DLD1 (cell line): Measurements from ENCODE around the gene TBCK.
"Not testable (repeated sequence)": the region's sequence is repeated elsewhere in the genome, so short reads cannot be mapped to it uniquely, and the experiment has no call there.

Experiments
- in situ Hi-C: cut with HindIII; loops from 2 replicates; pipeline ENCODE4 v1.10.0; 2017; ENCODE audit warnings: low sequenced_read_pairs

TBCK gene

GRCh38 chr4:106238820-106239420 is 77.1 kb downstream of the TBCK start:
- in situ Hi-C loops = no loop called here

GRCh38 chr4:106231931-106232330 is 84.1 kb downstream of the TBCK start:
- in situ Hi-C loops = no loop called here

GRCh38 chr4:106222548-106222947 is 93.5 kb downstream of the TBCK start:
- in situ Hi-C loops = no loop called here

- in situ Hi-C loops = not testable (repeated sequence)
These were observed 102.7 kb downstream of the TBCK start for GRCh38 chr4:106213291-106213690.

GRCh38 chr4:106210021-106210420 is 106.0 kb downstream of the TBCK start:
- in situ Hi-C loops = no loop called here

GRCh38 chr4:106208481-106209460 is 107.2 kb downstream of the TBCK start:
- in situ Hi-C loops = no loop called here

- in situ Hi-C loops = no loop called here
These were observed 114.6 kb downstream of the TBCK start for GRCh38 chr4:106201373-106201772.

- in situ Hi-C loops = no loop called here
These were observed 120.5 kb downstream of the TBCK start for GRCh38 chr4:106195435-106195950.

GRCh38 chr4:106194801-106195200 is 121.2 kb downstream of the TBCK start:
- in situ Hi-C loops = no loop called here

GRCh38 chr4:106192131-106192530 is 123.9 kb downstream of the TBCK start:
- in situ Hi-C loops = no loop called here

GRCh38 chr4:106186201-106186600 is 129.8 kb downstream of the TBCK start:
- in situ Hi-C loops = no loop called here

- in situ Hi-C loops = no loop called here
These were observed 132.5 kb downstream of the TBCK start for GRCh38 chr4:106183551-106183950.

GRCh38 chr4:106172861-106173260 is 143.1 kb downstream of the TBCK start:
- in situ Hi-C loops = no loop called here

- in situ Hi-C loops = no loop called here
These were observed 150.5 kb downstream of the TBCK start for GRCh38 chr4:106165351-106166010.

GRCh38 chr4:106162278-106162677 is 153.7 kb downstream of the TBCK start:
- in situ Hi-C loops = no loop called here

- in situ Hi-C loops = no loop called here
These were observed 155.4 kb downstream of the TBCK start for GRCh38 chr4:106160560-106160959.

GRCh38 chr4:106149911-106150310 is 166.1 kb downstream of the TBCK start:
- in situ Hi-C loops = no loop called here

GRCh38 chr4:106149026-106149425 is 167.0 kb downstream of the TBCK start:
- in situ Hi-C loops = no loop called here

GRCh38 chr4:106142616-106143127 is 173.3 kb downstream of the TBCK start:
- in situ Hi-C loops = no loop called here

GRCh38 chr4:106140601-106141000 is 175.4 kb downstream of the TBCK start:
- in situ Hi-C loops = no loop called here

- in situ Hi-C loops = no loop called here
These were observed 179.2 kb downstream of the TBCK start for GRCh38 chr4:106136777-106137331.
